SH-SY5Y (cell line): ENCODE measurements around the gene GPR132.

Source experiments
- GATA2 ChIP-seq: IDR thresholded peaks from 2 replicates; pipeline ENCODE4 v1.6.1; 2011; ENCODE audit warnings: mild to moderate bottlenecking, low read depth, low read length
- GATA3 ChIP-seq: IDR thresholded peaks from 2 replicates; pipeline ENCODE4 v1.6.1; 2011; ENCODE audit warnings: low read depth, mild to moderate bottlenecking, low read length, moderate library complexity

DNA sequence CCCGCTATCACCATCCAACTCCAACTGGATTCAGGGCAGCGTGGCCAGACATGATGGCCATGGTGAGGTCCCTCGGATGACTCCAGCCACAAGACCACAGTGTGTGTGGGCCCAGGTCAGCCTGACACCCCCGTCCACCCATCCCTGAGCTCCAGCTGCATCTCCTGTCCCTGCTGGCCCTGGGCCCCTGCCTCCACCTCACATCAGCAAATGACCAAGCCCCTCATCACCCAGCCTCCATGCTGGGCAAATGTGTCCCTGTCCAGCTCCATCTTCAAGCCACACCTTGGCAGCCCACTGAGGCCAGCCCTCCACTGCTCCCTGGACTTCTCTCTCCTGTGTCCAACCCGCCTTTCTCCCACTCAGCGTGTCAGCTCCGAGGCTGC, 3.2 kb downstream of the GPR132 start:
- no peak for TF ChIP-seq GATA3
- TF ChIP-seq GATA2: no peak
